Vagina (tissue), 2 donors: ENCODE measurements around the gene MT1H.

Source experiments
- POLR2A ChIP-seq, 2 donors: fragments of 450-650 bp; IDR thresholded peaks; one replicate each; pipeline ENCODE4 v1.6.1; 2017; ENCODE audit warnings: antibody characterized with exemption in 2 of 2, mild to moderate bottlenecking in 2 of 2, moderate library complexity in 2 of 2
- POLR2AphosphoS5 ChIP-seq, 2 donors: sonication (generic); formaldehyde crosslinking; IDR thresholded peaks; one replicate each; pipeline ENCODE4 v1.9.0; 2017; ENCODE audit warnings: antibody characterized with exemption in 2 of 2, mild to moderate bottlenecking in 2 of 2, low read depth in 1 of 2; ENCODE audit not compliant: insufficient read depth in 1 of 2

DNA sequence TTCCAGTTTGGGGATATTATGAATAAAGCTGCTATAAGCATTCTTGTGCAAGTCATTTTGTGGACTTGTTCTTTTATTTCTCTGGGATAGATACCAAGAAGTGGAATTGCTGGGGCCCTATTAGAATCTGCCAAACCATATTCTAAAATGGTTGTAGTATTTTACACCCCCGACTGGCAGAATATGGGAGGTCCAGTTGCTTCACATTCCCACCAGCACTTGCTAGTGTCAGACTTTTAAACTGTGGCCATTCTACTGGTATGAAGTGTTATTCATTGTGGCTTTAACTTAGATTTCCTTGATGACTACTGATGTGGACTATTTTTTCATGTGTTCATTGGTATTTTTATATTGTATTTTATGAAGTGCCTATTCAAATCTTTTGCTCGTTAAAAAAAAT is 42.2 kb downstream of the MT1H start:
- TF ChIP-seq POLR2A (IDR thresholded peaks at IDR 0.05) = no peak
- no peak for TF ChIP-seq POLR2AphosphoS5 (IDR thresholded peaks at IDR 0.05; ENCODE audit: insufficient read depth in 1 of 2, low read depth in 1 of 2)
